Tibial nerve (tissue), 4 donors: ENCODE data around the gene SCEL.

ENCODE experiments used
- EP300 ChIP-seq, 2 donors: sonication (generic); formaldehyde crosslinking; IDR thresholded peaks; one replicate each; pipeline ENCODE4 v1.6.1; 2017; ENCODE audit warnings: antibody characterized with exemption in 2 of 2, mild to moderate bottlenecking in 1 of 2
- POLR2A ChIP-seq, 2 donors: fragments of 450-650 bp; IDR thresholded peaks; one replicate each; pipeline ENCODE4 v1.6.1; 2017; ENCODE audit warnings: antibody characterized with exemption in 2 of 2, mild to moderate bottlenecking in 2 of 2, moderate library complexity in 2 of 2
- TF ChIP-seq, protein P1 (sequence below), 5 experiments: fragments of 200-600 bp in 3 of 5; fragments of 450-650 bp in 2 of 5; sonication (generic) in 3 of 5; IDR thresholded peaks; one replicate each; pipeline ENCODE4 v1.5.1; 2016 to 2019; ENCODE audit warnings: antibody characterized with exemption in 5 of 5, mild to moderate bottlenecking in 3 of 5, moderate library complexity in 2 of 5

DNA sequence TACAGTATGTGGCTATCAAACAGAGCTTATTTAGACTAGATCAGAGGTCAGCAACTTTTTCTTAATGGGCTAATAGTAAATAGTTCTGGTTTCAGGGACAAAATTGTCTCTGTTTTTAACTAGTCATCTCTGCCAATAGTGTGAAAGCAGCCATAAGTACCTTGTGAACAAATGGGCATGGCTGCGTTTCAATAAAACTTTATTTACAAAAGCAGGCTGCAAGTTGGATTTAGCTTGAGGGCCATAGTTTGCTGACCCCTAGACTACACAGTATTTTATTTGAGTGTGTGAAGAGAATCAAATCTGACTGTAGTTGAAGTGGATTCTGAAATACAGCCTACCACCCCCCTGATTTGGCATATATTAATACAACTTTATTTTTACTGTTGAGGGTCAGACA lies 75.6 kb downstream of the SCEL start:
- TF ChIP-seq, protein P1, sequence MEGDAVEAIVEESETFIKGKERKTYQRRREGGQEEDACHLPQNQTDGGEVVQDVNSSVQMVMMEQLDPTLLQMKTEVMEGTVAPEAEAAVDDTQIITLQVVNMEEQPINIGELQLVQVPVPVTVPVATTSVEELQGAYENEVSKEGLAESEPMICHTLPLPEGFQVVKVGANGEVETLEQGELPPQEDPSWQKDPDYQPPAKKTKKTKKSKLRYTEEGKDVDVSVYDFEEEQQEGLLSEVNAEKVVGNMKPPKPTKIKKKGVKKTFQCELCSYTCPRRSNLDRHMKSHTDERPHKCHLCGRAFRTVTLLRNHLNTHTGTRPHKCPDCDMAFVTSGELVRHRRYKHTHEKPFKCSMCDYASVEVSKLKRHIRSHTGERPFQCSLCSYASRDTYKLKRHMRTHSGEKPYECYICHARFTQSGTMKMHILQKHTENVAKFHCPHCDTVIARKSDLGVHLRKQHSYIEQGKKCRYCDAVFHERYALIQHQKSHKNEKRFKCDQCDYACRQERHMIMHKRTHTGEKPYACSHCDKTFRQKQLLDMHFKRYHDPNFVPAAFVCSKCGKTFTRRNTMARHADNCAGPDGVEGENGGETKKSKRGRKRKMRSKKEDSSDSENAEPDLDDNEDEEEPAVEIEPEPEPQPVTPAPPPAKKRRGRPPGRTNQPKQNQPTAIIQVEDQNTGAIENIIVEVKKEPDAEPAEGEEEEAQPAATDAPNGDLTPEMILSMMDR (IDR thresholded peaks at IDR 0.05) = no peak
- TF ChIP-seq POLR2A (IDR thresholded peaks at IDR 0.05) (no peak), EP300 (IDR thresholded peaks at IDR 0.05) (no peak)
